H1 (cell line): ENCODE results near the gene ZNF500. TPM values are rescaled to one million over a fixed set of nuclear protein-coding genes. Genes with fewer than 3 reads are reported as not detected.

Experiments used
- ATF2 ChIP-seq: IDR thresholded peaks from 2 replicates; pipeline ENCODE4 v1.6.1; 2012; ENCODE audit warnings: low read length, inconsistent platforms
- CBX5 ChIP-seq: fragments of 300-800, 300-1000 bp; sonication (generic); IDR thresholded peaks from 2 replicates; pipeline ENCODE4 v1.7.1; 2016; ENCODE audit warnings: antibody characterized with exemption, low read length, low read depth
- CREB1 ChIP-seq: IDR thresholded peaks from 2 replicates; pipeline ENCODE4 v1.6.1; 2012; ENCODE audit warnings: inconsistent platforms
- EP300 ChIP-seq, 2 experiments: IDR thresholded peaks; 1 replicate in 1 of 2; 2 replicates in 1 of 2; pipeline ENCODE4 v1.6.1; 2011 to 2012; ENCODE audit warnings: low read depth in 2 of 2, low read length in 2 of 2, mild to moderate bottlenecking in 2 of 2, borderline replicate concordance in 1 of 2, inconsistent platforms in 1 of 2, moderate library complexity in 1 of 2
- KDM4A ChIP-seq: IDR thresholded peaks from one replicate; pipeline ENCODE4 v1.7.1; 2012; ENCODE audit warnings: low read depth, mild to moderate bottlenecking, moderate library complexity, low read length, inconsistent platforms; ENCODE audit not compliant: severe bottlenecking
- MAFK ChIP-seq: IDR thresholded peaks from 2 replicates; pipeline ENCODE4 v1.6.1; 2012; ENCODE audit warnings: low read depth, mild to moderate bottlenecking, improper control_type of control experiment, low read length
- SAP30 ChIP-seq: fragments of 300-600 bp; sonication (generic); IDR thresholded peaks from 2 replicates; pipeline ENCODE4 v1.7.1; 2012; ENCODE audit warnings: low read length, moderate library complexity, mild to moderate bottlenecking, inconsistent platforms; ENCODE audit not compliant: insufficient read depth, insufficient replicate concordance
- TCF12 ChIP-seq: IDR thresholded peaks from 2 replicates; pipeline ENCODE4 v1.6.1; 2011; ENCODE audit warnings: low read depth, mild to moderate bottlenecking, low read length
- USF2 ChIP-seq: IDR thresholded peaks from 2 replicates; pipeline ENCODE4 v1.6.1; 2011; ENCODE audit warnings: low read length, improper control_type of control experiment
- ZNF274 ChIP-seq: IDR thresholded peaks from 2 replicates; pipeline ENCODE4 v1.7.0; 2012; ENCODE audit warnings: low read length, borderline replicate concordance; ENCODE audit errors: extremely low read depth
- polyA plus RNA-seq, 7 experiments: library from polyadenylated mRNA; depleted of rRNA in 3 of 7; stranded (reverse) in 5 of 7; unstranded in 2 of 7; fragments of >200 nt in 5 of 7; fragments of 200-250 nt in 2 of 7; gene quantifications; 1 replicate in 5 of 7; 2 replicates in 1 of 7; 4 replicates in 1 of 7; pipeline versions ENCODE4 v1.2.1 to v1.2.3, GENCODE V29; 2011 to 2013; ENCODE audit warnings: missing spikeins in 2 of 7, mixed read lengths in 2 of 7
- total RNA-seq: library from RNA; stranded (reverse); fragmentation: NEBNext Ultra II Directional; extraction: Animal tissue kit (Norgen Biotek cat#: 25700); gene quantifications from 2 replicates; pipeline ENCODE4 v1.2.1, GENCODE V29; 2021

The ZNF500 gene
- total and polyA plus RNA-seq, 2 of the 8 experiments (the other 6 are each of a cell fraction or from before 2014, with no cell fraction given), result 10.3 to 10.4 TPM

GRCh38 chr16:4765511-4766474, 1.2 kb downstream of the ZNF500 start (continued):
- no peak for TF ChIP-seq ATF2
- TF ChIP-seq MAFK, result no peak
- no peak for TF ChIP-seq SAP30
- no peak for TF ChIP-seq KDM4A
- no peak for TF ChIP-seq EP300 (IDR thresholded peaks at IDR 0.05; ENCODE audit: borderline replicate concordance in 1 of 2, low read depth in 2 of 2, low read length in 2 of 2)
- TF ChIP-seq USF2, result no peak
- TF ChIP-seq CBX5, result no peak
- no peak for TF ChIP-seq CREB1
- no peak for TF ChIP-seq ZNF274
- TF ChIP-seq TCF12, result no peak
